ENCODE data around the gene SLC25A30. TPM values are rescaled to one million over a fixed set of nuclear protein-coding genes. Genes with fewer than 3 reads are reported as not detected.
"Not testable (repeated sequence)": the region's sequence is repeated elsewhere in the genome, so short reads cannot be mapped to it uniquely, and the experiment has no call there.

Gene SLC25A30
- total RNA-seq, 1 experiment from 2014 or later, result 8.2 TPM

- H3K4me1 ChIP-seq, result no peaks in the 10 kb centered on the region
- no peak overlapping the region for H3K4me3 ChIP-seq
- no peaks in the 10 kb centered on the region for H3K27me3 ChIP-seq
- no peak for DNase-seq
- H3K9me3 ChIP-seq (replicated peaks), result no peaks in the 10 kb centered on the region
- peaks cover 12% of the 10 kb centered on the region for H3K36me3 ChIP-seq
- no peak overlapping the region for H3K27ac ChIP-seq
Observed at GRCh38 chr13:45412274-45413049, 5.7 kb downstream of the SLC25A30 start.

- H3K27ac ChIP-seq, result no peak overlapping the region
- no peak for DNase-seq
- H3K9me3 ChIP-seq (replicated peaks), result no peaks in the 10 kb centered on the region
- H3K4me3 ChIP-seq, result no peak overlapping the region
- H3K4me1 ChIP-seq, result no peaks in the 10 kb centered on the region
- H3K27me3 ChIP-seq, result no peaks in the 10 kb centered on the region
- peaks cover 12% of the 10 kb centered on the region for H3K36me3 ChIP-seq
Observed at GRCh38 chr13:45411631-45412030, 6.5 kb downstream of the SLC25A30 start.

GRCh38 chr13:45411221-45411620, 7.0 kb downstream of the SLC25A30 start:
- Histone ChIP-seq H3K27ac (no peak overlapping the region), H3K4me1 (no peaks in the 10 kb centered on the region), H3K9me3 (replicated peaks) (no peaks in the 10 kb centered on the region), H3K4me3 (no peak overlapping the region), H3K36me3 (peaks cover 12% of the 10 kb centered on the region), H3K27me3 (no peaks in the 10 kb centered on the region)
- DNase-seq, result no peak

GRCh38 chr13:45410466-45410865, 7.7 kb downstream of the SLC25A30 start:
- H3K27me3 ChIP-seq, result no peaks in the 10 kb centered on the region
- no peaks in the 10 kb centered on the region for H3K4me1 ChIP-seq
- H3K27ac ChIP-seq, result no peak overlapping the region
- H3K4me3 ChIP-seq, result no peak overlapping the region
- no peaks in the 10 kb centered on the region for H3K9me3 ChIP-seq (replicated peaks)
- H3K36me3 ChIP-seq, result peaks cover 12% of the 10 kb centered on the region
- DNase-seq, result no peak

- no peaks in the 10 kb centered on the region for H3K4me1 ChIP-seq
- no peak overlapping the region for H3K4me3 ChIP-seq
- no peak for DNase-seq
- no peaks in the 10 kb centered on the region for H3K9me3 ChIP-seq (replicated peaks)
- no peaks in the 10 kb centered on the region for H3K27me3 ChIP-seq
- peaks cover 17% of the 10 kb centered on the region for H3K36me3 ChIP-seq
- no peak overlapping the region for H3K27ac ChIP-seq
Observed at GRCh38 chr13:45410001-45410400, 8.2 kb downstream of the SLC25A30 start.

GRCh38 chr13:45406421-45406820, 11.8 kb downstream of the SLC25A30 start:
- no peak for DNase-seq
- peaks cover 17% of the 10 kb centered on the region for H3K36me3 ChIP-seq
- no peaks in the 10 kb centered on the region for H3K9me3 ChIP-seq (replicated peaks)
- H3K27me3 ChIP-seq, result no peaks in the 10 kb centered on the region
- H3K4me1 ChIP-seq, result no peaks in the 10 kb centered on the region
- no peak overlapping the region for H3K4me3 ChIP-seq
- H3K27ac ChIP-seq, result no peak overlapping the region

- no peak overlapping the region for H3K27ac ChIP-seq
- no peaks in the 10 kb centered on the region for H3K27me3 ChIP-seq
- H3K4me1 ChIP-seq, result no peaks in the 10 kb centered on the region
- H3K4me3 ChIP-seq, result no peak overlapping the region
- H3K9me3 ChIP-seq (replicated peaks), result no peaks in the 10 kb centered on the region
- H3K36me3 ChIP-seq, result peaks cover 11% of the 10 kb centered on the region
- DNase-seq, result no peak
Observed at GRCh38 chr13:45403081-45403480, 15.1 kb downstream of the SLC25A30 start.

GRCh38 chr13:45402641-45403040, 15.5 kb downstream of the SLC25A30 start:
- Histone ChIP-seq H3K36me3 (peaks cover 11% of the 10 kb centered on the region), H3K4me3 (no peak overlapping the region), H3K27me3 (no peaks in the 10 kb centered on the region), H3K27ac (no peak overlapping the region), H3K9me3 (replicated peaks) (no peaks in the 10 kb centered on the region), H3K4me1 (no peaks in the 10 kb centered on the region)
- no peak for DNase-seq

- Histone ChIP-seq H3K4me1 (no peaks in the 10 kb centered on the region; the same call in 1 of the 2 replicates), H3K4me3 (no peak overlapping the region), H3K9me3 (replicated peaks) (no peaks in the 10 kb centered on the region), H3K27me3 (no peaks in the 10 kb centered on the region), H3K27ac (no peak overlapping the region), H3K36me3 (peaks cover 10% of the 10 kb centered on the region)
- DNase-seq, result no peak
Observed at GRCh38 chr13:45401314-45401713, 16.9 kb downstream of the SLC25A30 start.

GRCh38 chr13:45398877-45399276, 19.3 kb downstream of the SLC25A30 start:
- no peaks in the 10 kb centered on the region for H3K27me3 ChIP-seq
- no peaks in the 10 kb centered on the region for H3K9me3 ChIP-seq (replicated peaks)
- H3K36me3 ChIP-seq, result peaks cover 9% of the 10 kb centered on the region
- no peak overlapping the region for H3K4me3 ChIP-seq
- no peak for DNase-seq
- H3K27ac ChIP-seq, result no peak overlapping the region
- H3K4me1 ChIP-seq, result no peaks in the 10 kb centered on the region; the same call in 1 of the 2 replicates

- H3K36me3 ChIP-seq, result peaks cover 9% of the 10 kb centered on the region
- H3K9me3 ChIP-seq (replicated peaks), result no peaks in the 10 kb centered on the region
- H3K27ac ChIP-seq, result no peak overlapping the region
- H3K4me3 ChIP-seq, result no peak overlapping the region
- DNase-seq, result no peak
- no peaks in the 10 kb centered on the region for H3K27me3 ChIP-seq
- H3K4me1 ChIP-seq, result no peaks in the 10 kb centered on the region; the same call in 1 of the 2 replicates
Observed at GRCh38 chr13:45396533-45397095, 21.6 kb downstream of the SLC25A30 start.

GRCh38 chr13:45393941-45394570, 24.1 kb downstream of the SLC25A30 start:
- H3K36me3 ChIP-seq, result peaks cover 9% of the 10 kb centered on the region
- H3K9me3 ChIP-seq (replicated peaks), result no peaks in the 10 kb centered on the region
- no peaks in the 10 kb centered on the region; the same call in 1 of the 2 replicates for H3K4me1 ChIP-seq
- H3K4me3 ChIP-seq, result no peak overlapping the region
- no peak overlapping the region for H3K27ac ChIP-seq
- DNase-seq, result peak; percentile 46 to 76
- no peaks in the 10 kb centered on the region for H3K27me3 ChIP-seq

- no peaks in the 10 kb centered on the region; the same call in 1 of the 2 replicates for H3K4me1 ChIP-seq
- no peak for DNase-seq
- peaks cover 6% of the 10 kb centered on the region for H3K36me3 ChIP-seq
- no peaks in the 10 kb centered on the region for H3K27me3 ChIP-seq
- no peak overlapping the region for H3K4me3 ChIP-seq
- no peak overlapping the region for H3K27ac ChIP-seq
- no peaks in the 10 kb centered on the region for H3K9me3 ChIP-seq (replicated peaks)
Observed at GRCh38 chr13:45392811-45393210, 25.4 kb downstream of the SLC25A30 start.

GRCh38 chr13:45391926-45392325, 26.2 kb downstream of the SLC25A30 start:
- Histone ChIP-seq H3K27ac (no peak overlapping the region), H3K4me3 (no peak overlapping the region), H3K36me3 (peaks cover 4% of the 10 kb centered on the region; the same call in 1 of the 2 replicates), H3K27me3 (no peaks in the 10 kb centered on the region), H3K4me1 (no peaks in the 10 kb centered on the region; the same call in 1 of the 2 replicates), H3K9me3 (replicated peaks) (no peaks in the 10 kb centered on the region)
- DNase-seq, result peak in 1 of 2 experiments; percentile 36

GRCh38 chr13:45391128-45391527, 27.0 kb downstream of the SLC25A30 start:
- H3K27ac ChIP-seq; DNase-seq; H3K9me3 ChIP-seq (replicated peaks); H3K4me1 ChIP-seq; H3K4me3 ChIP-seq; H3K27me3 ChIP-seq; H3K36me3 ChIP-seq: not testable (repeated sequence)
